H1 (cell line): Measurements from ENCODE around the gene PAQR8. TPM values are rescaled to one million over a fixed set of nuclear protein-coding genes. Genes with fewer than 3 reads are reported as not detected.

Source experiments
- CTCF ChIA-PET: fragments of 300-600 bp; sonication (Branson Sonifier 250); formaldehyde crosslinking; loops from one replicate; lab custom pipeline; 2021; ENCODE audit not compliant: partially characterized antibody; lab: Charles Lee
- POLR2A ChIA-PET: fragments of 300-600 bp; sonication (Branson Sonifier 250); formaldehyde crosslinking; loops from one replicate; lab custom pipeline; 2021; ENCODE audit warnings: inconsistent platforms; ENCODE audit not compliant: partially characterized antibody; lab: Charles Lee
- DNase-seq, 2 experiments: peaks; one replicate each; pipeline versions ENCODE4 v3.0.0 to v3.0.0-alpha.2; 2010 to 2022; ENCODE audit warnings: low spot score in 2 of 2, low read depth in 1 of 2, mixed read lengths in 1 of 2
- FAIRE-seq: peaks from 2 replicates; lab custom pipeline; 2011; peaks lifted over from hg19 to GRCh38; lab: Jason Lieb, UNC
- H2AFZ ChIP-seq: 2 replicates; pipeline ENCODE4 v1.8.1; 2012; ENCODE audit warnings: low read length, inconsistent platforms
- H2AK5ac ChIP-seq: 2 replicates; pipeline ENCODE4 v1.6.1; 2013; ENCODE audit warnings: low read depth, low read length
- H2BK120ac ChIP-seq: replicated peaks from 2 replicates; pipeline ENCODE3; 2013; ENCODE audit warnings: low read depth, low read length, inconsistent platforms
- H2BK12ac ChIP-seq: 2 replicates; pipeline ENCODE4 v1.6.1; 2013; ENCODE audit warnings: low read depth, low read length
- H2BK15ac ChIP-seq: 2 replicates; pipeline ENCODE4 v1.6.1; 2013; ENCODE audit warnings: low read length
- H2BK20ac ChIP-seq: 2 replicates; pipeline ENCODE4 v1.6.1; 2013; ENCODE audit warnings: low read length
- H2BK5ac ChIP-seq: 2 replicates; pipeline ENCODE4 v1.6.1; 2013; ENCODE audit warnings: low read depth, low read length
- H3K14ac ChIP-seq: 2 replicates; pipeline ENCODE4 v1.6.1; 2013; ENCODE audit warnings: inconsistent platforms; ENCODE audit not compliant: insufficient read length
- H3K18ac ChIP-seq: 2 replicates; pipeline ENCODE4 v1.6.1; 2013; ENCODE audit warnings: low read length; ENCODE audit errors: extremely low read depth
- H3K23ac ChIP-seq: 2 replicates; pipeline ENCODE4 v1.6.1; 2013; ENCODE audit warnings: inconsistent platforms; ENCODE audit not compliant: insufficient read length
- H3K23me2 ChIP-seq: 2 replicates; pipeline ENCODE4 v1.6.1; 2013; ENCODE audit warnings: low read depth, low read length
- H3K27ac ChIP-seq: 2 replicates; pipeline ENCODE4 v1.6.1; 2011; ENCODE audit warnings: low read depth, low read length, inconsistent platforms
- H3K27me3 ChIP-seq, 4 experiments: replicated peaks in 1 of 4; 1 replicate in 1 of 4; 2 replicates in 3 of 4; pipeline versions ENCODE4 v1.6.1 to v1.8.1; 2011 to 2013; ENCODE audit warnings: low read length in 3 of 4, mild to moderate bottlenecking in 3 of 4, inconsistent platforms in 2 of 4, mixed read lengths in 2 of 4, moderate library complexity in 1 of 4; ENCODE audit not compliant: control insufficient read depth in 3 of 4, insufficient read depth in 3 of 4; ENCODE audit errors: extremely low read depth in 1 of 4
- H3K36me3 ChIP-seq, 4 experiments: 2 replicates each; pipeline versions ENCODE4 v1.6.1 to v1.8.1; 2011 to 2013; ENCODE audit warnings: mild to moderate bottlenecking in 4 of 4, low read length in 3 of 4, moderate library complexity in 2 of 4, control low read depth in 1 of 4, inconsistent platforms in 1 of 4; ENCODE audit not compliant: insufficient read depth in 4 of 4, control insufficient read depth in 2 of 4
- H3K4ac ChIP-seq: replicated peaks from 2 replicates; pipeline ENCODE3; 2013; ENCODE audit warnings: low read length, low read depth, mixed read lengths, inconsistent platforms; ENCODE audit not compliant: insufficient read length
- H3K4me1 ChIP-seq, 4 experiments: replicated peaks in 1 of 4; 1 replicate in 1 of 4; 2 replicates in 3 of 4; pipeline versions ENCODE4 v1.6.1 to v1.8.1; 2011 to 2013; ENCODE audit warnings: low read length in 3 of 4, inconsistent platforms in 2 of 4, mixed read lengths in 1 of 4; ENCODE audit not compliant: insufficient read depth in 4 of 4, control insufficient read depth in 3 of 4
- H3K4me2 ChIP-seq, 2 experiments: 2 replicates each; pipeline versions ENCODE4 v1.6.1 to v1.8.1; 2011 to 2013; ENCODE audit warnings: low read depth in 2 of 2, low read length in 2 of 2, control low read depth in 1 of 2, inconsistent platforms in 1 of 2, mild to moderate bottlenecking in 1 of 2; ENCODE audit not compliant: insufficient read depth in 1 of 2
- H3K4me3 ChIP-seq, 4 experiments: fragments of 200-600, 300-600 bp in 1 of 4; sonication (generic), shearing (Covaris generic), sonication (Bioruptor Twin) in 1 of 4; 2 replicates each; pipeline versions ENCODE4 v1.5.1 to v1.8.1; 2011 to 2016; ENCODE audit warnings: low read length in 4 of 4, low read depth in 3 of 4, control low read depth in 2 of 4, inconsistent platforms in 2 of 4, mild to moderate bottlenecking in 2 of 4, mixed read lengths in 1 of 4, moderate library complexity in 1 of 4; ENCODE audit not compliant: insufficient read depth in 2 of 4; ENCODE audit errors: extremely low read depth in 1 of 4
- H3K56ac ChIP-seq: replicated peaks from 2 replicates; pipeline ENCODE3; 2013; ENCODE audit warnings: low read depth, mild to moderate bottlenecking, mixed read lengths, low read length, inconsistent platforms; ENCODE audit not compliant: insufficient read length
- H3K79me1 ChIP-seq: 2 replicates; pipeline ENCODE4 v1.6.1; 2013; ENCODE audit warnings: low read depth, low read length, control low read depth
- H3K79me2 ChIP-seq, 2 experiments: 2 replicates each; pipeline versions ENCODE4 v1.6.1 to v1.8.1; 2012 to 2013; ENCODE audit warnings: low read length in 2 of 2, mild to moderate bottlenecking in 2 of 2, inconsistent platforms in 1 of 2; ENCODE audit not compliant: insufficient read depth in 2 of 2, control insufficient read depth in 1 of 2
- H3K9ac ChIP-seq, 4 experiments: replicated peaks in 1 of 4; 1 replicate in 1 of 4; 2 replicates in 3 of 4; pipeline versions ENCODE4 v1.6.1 to v1.8.1; 2011 to 2013; ENCODE audit warnings: low read depth in 3 of 4, low read length in 3 of 4, control low read depth in 2 of 4, mild to moderate bottlenecking in 2 of 4, moderate library complexity in 2 of 4, inconsistent platforms in 1 of 4; ENCODE audit errors: extremely low read depth in 1 of 4
- H3K9me3 ChIP-seq, 2 experiments: 2 replicates each; pipeline versions ENCODE4 v1.6.1 to v1.8.1; 2012 to 2013; ENCODE audit warnings: mild to moderate bottlenecking in 2 of 2, moderate library complexity in 2 of 2, control low read depth in 1 of 2, inconsistent platforms in 1 of 2, low read depth in 1 of 2, low read length in 1 of 2, mixed read lengths in 1 of 2; ENCODE audit not compliant: insufficient read depth in 2 of 2
- H4K20me1 ChIP-seq, 2 experiments: replicated peaks in 1 of 2; 2 replicates each; pipeline versions ENCODE3 to v1.8.1; 2011 to 2013; ENCODE audit warnings: inconsistent platforms in 2 of 2, low read length in 2 of 2, mild to moderate bottlenecking in 1 of 2; ENCODE audit not compliant: insufficient read depth in 2 of 2, control insufficient read depth in 1 of 2
- H4K5ac ChIP-seq: 2 replicates; pipeline ENCODE4 v1.6.1; 2013; ENCODE audit warnings: low read length, low read depth, mixed read lengths, inconsistent platforms; ENCODE audit not compliant: insufficient read length
- H4K8ac ChIP-seq: 2 replicates; pipeline ENCODE4 v1.8.0; 2013; ENCODE audit warnings: mild to moderate bottlenecking, moderate library complexity, low read length, inconsistent platforms; ENCODE audit not compliant: insufficient read depth; ENCODE audit errors: extremely low read depth
- H4K91ac ChIP-seq: replicated peaks from 2 replicates; pipeline ENCODE3; 2013; ENCODE audit warnings: low read length, mixed read lengths, inconsistent platforms; ENCODE audit not compliant: insufficient read length
- BACH1 ChIP-seq: IDR thresholded peaks from 2 replicates; pipeline ENCODE4 v1.6.1; 2012; ENCODE audit warnings: low read length, improper control_type of control experiment
- WGBS, 2 experiments: shearing (Covaris generic) in 1 of 2; methylation state at CpG; one replicate each; pipeline versions ENCODE4 v1.1.6 to v1.1.7; 2013 to 2015; ENCODE audit warnings: low lambda C conversion rate in 2 of 2, mixed read lengths in 2 of 2, inconsistent platforms in 1 of 2, low coverage in 1 of 2, missing lambda C conversion rate in 1 of 2; ENCODE audit not compliant: insufficient replicate concordance in 2 of 2, insufficient coverage in 1 of 2, insufficient read length in 1 of 2; ENCODE audit errors: extremely low coverage in 1 of 2, missing lambda C conversion rate in 1 of 2; 5-methylcytosine and 5-hydroxymethylcytosine counted together
- polyA plus RNA-seq, 7 experiments: library from polyadenylated mRNA; depleted of rRNA in 3 of 7; stranded (reverse) in 5 of 7; unstranded in 2 of 7; fragments of >200 nt in 5 of 7; fragments of 200-250 nt in 2 of 7; gene quantifications; 1 replicate in 5 of 7; 2 replicates in 1 of 7; 4 replicates in 1 of 7; pipeline versions ENCODE4 v1.2.1 to v1.2.3, GENCODE V29; 2011 to 2013; ENCODE audit warnings: missing spikeins in 2 of 7, mixed read lengths in 2 of 7
- total RNA-seq: library from RNA; stranded (reverse); fragmentation: NEBNext Ultra II Directional; extraction: Animal tissue kit (Norgen Biotek cat#: 25700); gene quantifications from 2 replicates; pipeline ENCODE4 v1.2.1, GENCODE V29; 2021

The PAQR8 gene
- total and polyA plus RNA-seq, 2 of the 8 experiments (the other 6 are each of a cell fraction or from before 2014, with no cell fraction given) = 7.6 to 9.6 TPM

GRCh38 chr6:52390361-52390727 is 28.4 kb downstream of the PAQR8 start:
- H2BK5ac ChIP-seq = no peak overlapping the region
- no peak for FAIRE-seq
- 92% methylated on average over 4 of the region's 4 CpGs; no CpG with 5 or more reads in 1 of the 2 experiments for WGBS, 2 experiments
- H4K5ac ChIP-seq = no peak overlapping the region
- no peak overlapping the region for H3K23ac ChIP-seq
- ChIA-PET CTCF (interaction anchor here (0.6 to 6.1 kb wide), 7 partner anchors 9 to 299 kb away, joined by 4 to 29 read pairs (median 5); no protein-coding TSS in a partner anchor), POLR2A (interaction anchor here (1.0 kb wide), 1 partner anchor 105 kb away, joined by 3 read pairs; the partner anchor contains the start of gene MCM3)
- peaks cover 0 to 1% of the 10 kb centered on the region in 2 experiments for H4K20me1 ChIP-seq
- no peak overlapping the region for H2BK15ac ChIP-seq
- H3K4me1 ChIP-seq = no peaks in the 10 kb centered on the region
- no peaks in the 10 kb centered on the region for H3K23me2 ChIP-seq
- H2AK5ac ChIP-seq = no peak overlapping the region
- H3K9me3 ChIP-seq = peaks cover 6 to 15% of the 10 kb centered on the region in 2 experiments
- H3K14ac ChIP-seq = no peak overlapping the region
- no peaks in the 10 kb centered on the region for H3K79me1 ChIP-seq
- H3K9ac ChIP-seq = no peak overlapping the region
- H2BK20ac ChIP-seq = no peak overlapping the region
- no peaks in the 10 kb centered on the region for H3K79me2 ChIP-seq
- H3K4me3 ChIP-seq = no peak overlapping the region
- no peak overlapping the region for H3K4me2 ChIP-seq
- no peak overlapping the region for H3K18ac ChIP-seq
- peaks cover 0 to 2% (median 0%) of the 10 kb centered on the region in 4 experiments; a peak in 1 of 7 replicates for H3K27me3 ChIP-seq
- no peak overlapping the region for H3K4ac ChIP-seq
- H3K36me3 ChIP-seq = no peaks in the 10 kb centered on the region; a peak in 1 of 8 replicates
- no peak overlapping the region for H4K91ac ChIP-seq
- no peak overlapping the region for H3K56ac ChIP-seq
- no peak overlapping the region for H3K27ac ChIP-seq
- H4K8ac ChIP-seq = no peak overlapping the region
- no peak overlapping the region for H2AFZ ChIP-seq
- DNase-seq = no peak
- H2BK12ac ChIP-seq = no peak overlapping the region
- H2BK120ac ChIP-seq = no peak overlapping the region
- TF ChIP-seq BACH1 = no peak
